AG04450 (cell line): ENCODE results near the gene PRCD. TPM values are rescaled to one million over a fixed set of nuclear protein-coding genes. Genes with fewer than 3 reads are reported as not detected.
A peak's percentile ranks its signal among the peaks of the same experiment; 100 is the strongest.
"Not testable (repeated sequence)": the region's sequence is repeated elsewhere in the genome, so short reads cannot be mapped to it uniquely, and the experiment has no call there.

Experiments used
- CTCF ChIA-PET: fragments of 300-600, 350-600 bp; formaldehyde crosslinking; extraction: SDS; loops from one replicate; lab custom pipeline; 2022; ENCODE audit warnings: antibody characterized with exemption, inconsistent platforms; lab: Charles Lee
- POLR2A ChIA-PET: fragments of 350-600 bp; formaldehyde crosslinking; extraction: SDS; loops from one replicate; lab custom pipeline; 2021; ENCODE audit warnings: antibody characterized with exemption, inconsistent platforms; lab: Yijun Ruan, JAX
- DNase-seq: peaks from one replicate; pipeline ENCODE4 v3.0.0-alpha.2; 2011; ENCODE audit warnings: low read depth, low spot score
- H3K27ac ChIP-seq: one replicate; pipeline ENCODE4 v1.5.1; 2012; ENCODE audit warnings: low read depth, low read length, control low read depth
- H3K27me3 ChIP-seq: one replicate; pipeline ENCODE4 v1.6.0; 2012; ENCODE audit warnings: low read length; ENCODE audit not compliant: control insufficient read depth, insufficient read depth
- H3K4me3 ChIP-seq: 2 replicates; pipeline ENCODE4 v1.5.1; 2011; ENCODE audit warnings: mild to moderate bottlenecking, low read depth, low read length, control low read depth
- H3K9me3 ChIP-seq: 2 replicates; pipeline ENCODE4 v1.5.1; 2012; ENCODE audit warnings: low read length; ENCODE audit not compliant: control insufficient read depth, insufficient read depth
- CTCF ChIP-seq: IDR thresholded peaks from 2 replicates; pipeline ENCODE4 v1.5.1; 2011; ENCODE audit warnings: low read depth, low read length, control low read depth, inconsistent platforms
- polyA plus RNA-seq: library from polyadenylated mRNA; depleted of rRNA; stranded (reverse); fragments of >200 nt; gene quantifications from 2 replicates; pipeline ENCODE4 v1.2.3, GENCODE V29; 2011

PRCD gene
- polyA plus RNA-seq, 1 experiment = 0.69 TPM

DNA sequence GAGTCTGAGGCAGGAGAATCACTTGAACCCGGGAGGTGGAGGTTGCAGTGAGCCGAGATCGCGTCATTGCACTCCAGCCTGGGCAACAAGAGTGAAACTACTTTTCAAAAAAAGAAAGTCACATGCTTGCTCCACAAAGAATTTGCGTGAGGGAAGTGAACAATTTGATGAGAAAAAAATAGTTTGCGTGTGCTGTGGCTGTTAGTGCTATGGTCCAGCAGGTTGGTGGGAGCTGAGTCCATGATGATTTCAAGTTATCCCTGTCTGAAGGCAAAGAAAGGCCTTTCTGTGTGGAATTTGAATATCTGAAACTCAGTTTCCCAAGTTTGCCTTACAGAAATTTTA, 21.0 kb downstream of the PRCD start:
- H3K27me3 ChIP-seq = no peaks in the 10 kb centered on the region
- H3K4me3 ChIP-seq = no peak overlapping the region
- DNase-seq = no peak
- CTCF ChIA-PET = interaction anchor here (1.2 to 2.2 kb wide), 5 partner anchors 38 to 154 kb away, joined by 3 to 9 read pairs (median 7); no protein-coding TSS in a partner anchor
- POLR2A ChIA-PET = interaction anchor here (0.6 kb wide), 1 partner anchor 29 kb away, joined by 7 read pairs; no protein-coding TSS in a partner anchor
- no peak for TF ChIP-seq CTCF
- H3K27ac ChIP-seq = no peak overlapping the region
- no peaks in the 10 kb centered on the region for H3K9me3 ChIP-seq

DNA sequence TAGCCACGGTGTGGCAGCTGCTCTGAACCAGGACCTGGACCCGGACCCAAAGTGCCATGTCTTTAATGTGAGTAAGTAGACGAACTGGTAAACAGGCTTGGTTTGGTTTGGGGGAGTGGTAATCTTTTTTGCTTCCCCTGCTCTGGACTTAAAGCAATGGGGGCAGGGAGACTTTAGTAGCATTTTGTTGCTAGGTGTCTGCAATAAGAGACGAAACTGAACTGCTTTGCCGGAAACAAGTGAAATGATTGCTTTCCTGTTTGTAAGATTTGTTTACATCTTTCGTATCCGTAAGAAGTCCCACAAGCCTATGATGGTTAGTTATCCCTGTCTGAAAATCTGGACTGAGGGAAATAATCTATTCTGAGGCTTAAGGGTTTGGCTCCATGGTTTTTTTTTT, 21.5 kb downstream of the PRCD start:
- ChIA-PET POLR2A (interaction anchor here (0.6 to 1.3 kb wide), 3 partner anchors 29 to 176 kb away, joined by 3 to 7 read pairs (median 3); partner anchors contain the start of gene SRSF2), CTCF (interaction anchor here (1.4 to 2.2 kb wide), 3 partner anchors 15 to 62 kb away, joined by 4 to 8 read pairs (median 6); no protein-coding TSS in a partner anchor)
- Histone ChIP-seq H3K27ac (peak overlapping the region; percentile 43), H3K27me3 (no peaks in the 10 kb centered on the region), H3K9me3 (no peaks in the 10 kb centered on the region), H3K4me3 (peak overlapping the region; percentile 11)
- DNase-seq = no peak
- TF ChIP-seq CTCF = no peak

DNA sequence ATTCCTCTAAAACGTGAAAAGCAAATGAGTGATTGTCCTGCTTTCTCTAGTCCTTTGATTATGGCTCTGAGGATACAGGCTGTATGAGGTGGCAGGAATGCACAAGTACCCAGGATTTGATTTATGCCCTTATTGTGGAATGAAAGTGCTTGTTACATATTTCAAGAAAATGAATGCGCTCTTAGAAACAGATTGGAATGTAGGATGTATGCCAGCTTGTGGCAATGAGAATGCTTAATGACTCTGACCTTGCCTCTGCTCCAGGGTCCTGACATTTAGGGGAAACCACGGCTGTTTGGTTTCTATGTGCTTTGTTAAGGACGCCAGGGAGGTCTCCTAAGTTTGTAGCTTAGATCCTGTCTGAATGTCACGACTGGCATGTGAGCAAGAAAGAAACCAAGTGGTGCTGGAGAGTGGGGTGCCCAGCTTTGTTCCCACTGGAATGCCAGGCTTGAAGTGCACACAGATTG, 22.0 kb downstream of the PRCD start:
- Histone ChIP-seq H3K4me3 (peak overlapping the region; percentile 1; the same call in 1 of the 2 replicates), H3K9me3 (no peaks in the 10 kb centered on the region), H3K27me3 (no peaks in the 10 kb centered on the region), H3K27ac (peak overlapping the region; percentile 52)
- CTCF ChIA-PET = interaction anchor here (1.4 to 1.7 kb wide), 2 partner anchors 15 to 39 kb away, joined by 4 to 6 read pairs; no protein-coding TSS in a partner anchor
- no peak for TF ChIP-seq CTCF
- POLR2A ChIA-PET = interaction anchor here (1.2 to 1.3 kb wide), 2 partner anchors 107 to 175 kb away, joined by 3 read pairs; partner anchors contain the start of gene SRSF2
- DNase-seq = no peak

DNA sequence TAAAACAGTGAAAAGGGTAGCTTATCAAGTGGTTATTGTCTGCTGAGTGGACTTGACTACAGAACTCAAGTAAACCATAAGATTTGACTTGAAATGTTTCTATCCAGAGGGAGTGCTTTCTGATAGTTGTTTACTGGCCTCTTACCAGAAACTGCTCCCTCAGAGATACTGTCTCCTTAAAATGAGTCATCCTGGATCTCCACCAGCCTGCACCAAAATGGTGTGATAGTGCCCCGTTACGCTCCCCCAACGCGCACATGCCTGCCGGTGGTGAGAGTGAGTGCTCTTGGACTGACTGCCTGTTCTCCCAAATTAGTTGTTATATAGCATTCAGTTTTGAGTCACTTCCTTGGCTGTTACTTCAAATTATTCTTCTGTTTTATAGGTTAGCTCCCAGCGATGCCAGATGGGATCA, 22.9 kb downstream of the PRCD start:
- TF ChIP-seq CTCF = no peak
- ChIA-PET CTCF (interaction anchor here (0.6 to 2.0 kb wide), 4 partner anchors 16 to 61 kb away, joined by 3 to 9 read pairs (median 5); no protein-coding TSS in a partner anchor), POLR2A (interaction anchor here (0.9 to 1.3 kb wide), 3 partner anchors 106 to 175 kb away, joined by 3 to 4 read pairs (median 3); partner anchors contain the start of gene SRSF2)
- no peaks in the 10 kb centered on the region for H3K9me3 ChIP-seq
- H3K27ac ChIP-seq = peak overlapping the region; percentile 11
- H3K27me3 ChIP-seq = no peaks in the 10 kb centered on the region
- DNase-seq = peak; percentile 72
- H3K4me3 ChIP-seq = no peak overlapping the region

DNA sequence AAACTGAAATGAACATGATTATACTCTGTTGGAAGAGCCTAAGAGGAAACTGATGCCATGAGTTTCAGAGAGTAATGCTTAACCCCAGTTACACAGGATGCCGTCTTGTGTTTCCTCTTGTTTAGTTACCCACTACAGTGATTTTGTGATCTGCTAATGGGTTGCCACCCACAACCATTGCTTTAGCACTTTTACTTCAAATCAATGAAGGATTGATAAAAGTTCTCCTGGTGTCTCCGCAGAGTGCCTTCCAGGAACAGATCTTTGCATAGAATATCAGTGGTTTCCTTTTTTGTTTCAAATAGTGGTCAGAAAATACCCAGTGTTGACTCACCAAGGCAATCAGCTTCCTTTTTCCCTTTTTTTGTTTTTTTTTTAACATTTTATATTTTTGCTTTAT, 23.5 kb downstream of the PRCD start:
- not testable (repeated sequence) for H3K27ac ChIP-seq, H3K9me3 ChIP-seq, DNase-seq, H3K4me3 ChIP-seq, H3K27me3 ChIP-seq
- POLR2A ChIA-PET = interaction anchor here (0.9 kb wide), 1 partner anchor 146 kb away, joined by 4 read pairs; no protein-coding TSS in a partner anchor
- CTCF ChIA-PET = interaction anchor here (2.0 kb wide), 1 partner anchor 60 kb away, joined by 9 read pairs; no protein-coding TSS in a partner anchor

- CTCF ChIA-PET = interaction anchor here (0.6 to 0.7 kb wide), 2 partner anchors 57 to 150 kb away, joined by 3 to 7 read pairs; no protein-coding TSS in a partner anchor
- H3K9me3 ChIP-seq, H3K27me3 ChIP-seq, H3K27ac ChIP-seq, POLR2A ChIA-PET, H3K4me3 ChIP-seq: not testable (repeated sequence)
- peak; percentile 51 for DNase-seq
Observed at GRCh38 chr17:76564991-76565727, 25.3 kb downstream of the PRCD start.
